ENCODE results near the gene FOXD3. TPM values are rescaled to one million over a fixed set of nuclear protein-coding genes. Genes with fewer than 3 reads are reported as not detected.

Gene FOXD3
- total RNA-seq: not detected in 2 replicates

GRCh38 chr1:63322114-63322943, at the start of gene FOXD3:
TSS of gene FOXD3 (plus strand) at chr1:63322567. CDS start at chr1:63323059, 492 bp downstream.

GRCh38 chr1:63367215-63368103, 45.1 kb downstream of the FOXD3 start, which contains the start of gene ALG6:
TSS of gene ALG6 (plus strand) at chr1:63367627. CDS start at chr1:63370978, 3,351 bp downstream.

Other genes starting within 250 kb of the FOXD3 start
- 14.6 and 24.1 TPM in 2 replicates for gene ALG6, start 45.1 kb downstream of the FOXD3 start, total RNA-seq
- gene ITGB3BP, start 200.7 kb downstream of the FOXD3 start, total RNA-seq: 9.3 and 44.1 TPM in 2 replicates
- gene EFCAB7, start 201.0 kb downstream of the FOXD3 start, total RNA-seq: 10.3 and 16.1 TPM in 2 replicates